ENCODE results near the gene PELI3. TPM values are rescaled to one million over a fixed set of nuclear protein-coding genes. Genes with fewer than 3 reads are reported as not detected.

The PELI3 gene
- total RNA-seq, 2 experiments from 2014 or later, result 4.3 to 8.1 TPM

GRCh38 chr11:66475349-66476172, 8.9 kb downstream of the PELI3 start:
- Histone ChIP-seq H2AFZ (ENCODE audit: low read length) (no peak overlapping the region), H3K4me1 (ENCODE audit: insufficient read depth, low read length, poor library complexity, severe bottlenecking) (peaks cover 6% of the 10 kb centered on the region), H3K9me3 (ENCODE audit: low read length) (no peaks in the 10 kb centered on the region), H3K4me3 (ENCODE audit: low read depth, low read length, poor library complexity, severe bottlenecking) (no peak overlapping the region), H3K79me2 (ENCODE audit: insufficient read depth, low read depth, low read length) (peaks cover under 1% of the 10 kb centered on the region; the same call in 1 of the 2 replicates), H3K9me2 (ENCODE audit: insufficient read depth, low read length) (no peaks in the 10 kb centered on the region), H3K36me3 (ENCODE audit: insufficient read depth, low read length) (no peaks in the 10 kb centered on the region), H3K4me2 (ENCODE audit: low read length) (no peak overlapping the region), H4K20me1 (ENCODE audit: insufficient read depth, low read length) (no peaks in the 10 kb centered on the region), H3K27ac (ENCODE audit: low read depth, low read length, poor library complexity, severe bottlenecking) (no peak overlapping the region)
- intact Hi-C loops (cut with micrococcal nuclease; ENCODE audit: unreplicated experiment), result no loop called here
- BruUV-seq (replicated peaks), result no TSS peak
- TF ChIP-seq EZH2phosphoT487 (IDR thresholded peaks at IDR 0.05; ENCODE audit: borderline replicate concordance, low read depth, low read length), result no peak
- TF ChIP-seq CTCF (conservative IDR thresholded peaks at IDR 0.05; ENCODE audit: low read length), result no peak
- CTCF ChIA-PET (ENCODE audit: unreplicated experiment), result no interaction called here
- DNase-seq (ENCODE audit: low spot score), result no peak
- POLR2A ChIA-PET, result no interaction called here

- no peak overlapping the region for H3K27ac ChIP-seq (ENCODE audit: low read depth, low read length, poor library complexity, severe bottlenecking)
- peaks cover 11% of the 10 kb centered on the region for H3K4me1 ChIP-seq (ENCODE audit: insufficient read depth, low read length, poor library complexity, severe bottlenecking)
- POLR2A ChIA-PET, result no interaction called here
- intact Hi-C loops (cut with micrococcal nuclease; ENCODE audit: unreplicated experiment), result no loop called here
- H3K79me2 ChIP-seq (ENCODE audit: insufficient read depth, low read depth, low read length), result peaks cover 5% of the 10 kb centered on the region; the same call in 1 of the 2 replicates
- no TSS peak for BruUV-seq (replicated peaks)
- H3K9me3 ChIP-seq (ENCODE audit: low read length), result no peaks in the 10 kb centered on the region
- no peaks in the 10 kb centered on the region for H4K20me1 ChIP-seq (ENCODE audit: insufficient read depth, low read length)
- CTCF ChIA-PET (ENCODE audit: unreplicated experiment), result no interaction called here
- no peak for DNase-seq (ENCODE audit: low spot score)
- no peaks in the 10 kb centered on the region for H3K36me3 ChIP-seq (ENCODE audit: insufficient read depth, low read length)
- H2AFZ ChIP-seq (ENCODE audit: low read length), result no peak overlapping the region
- no peak overlapping the region for H3K4me3 ChIP-seq (ENCODE audit: low read depth, low read length, poor library complexity, severe bottlenecking)
- no peaks in the 10 kb centered on the region for H3K9me2 ChIP-seq (ENCODE audit: insufficient read depth, low read length)
- no peak overlapping the region for H3K4me2 ChIP-seq (ENCODE audit: low read length)
- TF ChIP-seq CTCF (conservative IDR thresholded peaks at IDR 0.05; ENCODE audit: low read length) (no peak), EZH2phosphoT487 (IDR thresholded peaks at IDR 0.05; ENCODE audit: borderline replicate concordance, low read depth, low read length) (no peak)
These were observed 9.6 kb downstream of the PELI3 start for GRCh38 chr11:66476173-66476840.

- DNase-seq (ENCODE audit: low spot score), result no peak
- H2AFZ ChIP-seq (ENCODE audit: low read length), result no peak overlapping the region
- BruUV-seq (replicated peaks), result no TSS peak
- H3K9me2 ChIP-seq (ENCODE audit: insufficient read depth, low read length), result no peaks in the 10 kb centered on the region
- no peak for TF ChIP-seq EZH2phosphoT487 (IDR thresholded peaks at IDR 0.05; ENCODE audit: borderline replicate concordance, low read depth, low read length)
- TF ChIP-seq CTCF (conservative IDR thresholded peaks at IDR 0.05; ENCODE audit: low read length), result no peak
- no peaks in the 10 kb centered on the region for H3K36me3 ChIP-seq (ENCODE audit: insufficient read depth, low read length)
- peaks cover 5% of the 10 kb centered on the region; the same call in 1 of the 2 replicates for H3K79me2 ChIP-seq (ENCODE audit: insufficient read depth, low read depth, low read length)
- no peak overlapping the region for H3K4me3 ChIP-seq (ENCODE audit: low read depth, low read length, poor library complexity, severe bottlenecking)
- ChIA-PET POLR2A (no interaction called here), CTCF (ENCODE audit: unreplicated experiment) (no interaction called here)
- intact Hi-C loops (cut with micrococcal nuclease; ENCODE audit: unreplicated experiment), result no loop called here
- H3K4me2 ChIP-seq (ENCODE audit: low read length), result no peak overlapping the region
- H4K20me1 ChIP-seq (ENCODE audit: insufficient read depth, low read length), result no peaks in the 10 kb centered on the region
- H3K27ac ChIP-seq (ENCODE audit: low read depth, low read length, poor library complexity, severe bottlenecking), result no peak overlapping the region
- peaks cover 11% of the 10 kb centered on the region for H3K4me1 ChIP-seq (ENCODE audit: insufficient read depth, low read length, poor library complexity, severe bottlenecking)
- H3K9me3 ChIP-seq (ENCODE audit: low read length), result no peaks in the 10 kb centered on the region
These were observed 10.1 kb downstream of the PELI3 start for GRCh38 chr11:66476841-66477251.
